ENCODE measurements around the gene NKIRAS1.

The NKIRAS1 gene

DNA sequence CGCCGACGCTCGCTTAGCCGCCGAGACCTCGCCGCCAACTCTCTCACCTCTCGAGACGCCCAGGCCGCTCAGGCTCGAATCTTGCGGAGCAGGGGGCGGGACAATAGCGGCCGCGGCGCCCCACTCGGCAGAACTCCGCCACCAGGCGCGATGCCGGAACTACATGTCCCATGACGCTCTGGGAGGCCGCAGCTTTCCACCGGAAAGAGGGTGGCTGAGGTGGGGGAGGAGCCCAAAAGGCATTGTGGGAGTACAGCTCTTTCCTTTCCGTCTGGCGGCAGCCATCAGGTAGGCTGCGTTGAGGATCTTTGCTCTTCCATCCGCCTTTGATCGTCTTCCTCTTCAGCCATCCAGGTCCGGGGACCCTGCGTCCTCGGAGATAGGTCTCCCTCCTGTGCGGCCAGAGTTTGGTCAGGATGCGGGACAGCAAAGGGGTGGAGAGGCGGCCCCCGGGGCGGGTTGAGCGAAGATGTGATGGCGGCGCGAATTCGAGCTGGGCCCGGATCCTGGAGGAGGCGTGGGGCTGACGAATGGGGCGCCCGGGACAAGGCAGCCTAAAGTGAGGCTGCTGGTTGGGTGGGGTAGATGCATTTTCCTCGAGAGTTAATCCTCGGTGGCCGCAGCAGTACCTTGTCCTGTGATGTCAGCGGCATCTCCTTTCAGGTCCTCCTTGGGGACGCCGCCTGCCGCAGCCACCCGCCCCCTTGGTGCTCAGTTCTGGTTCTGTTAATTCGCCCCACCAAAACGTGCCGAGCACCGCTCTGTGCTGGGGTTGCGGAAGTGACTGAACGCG lies at the start of gene NKIRAS1, which contains the start of gene RPL15:
NKIRAS1 (minus strand) TSS at position 105 of the 793 bp plus-strand sequence. CDS start 6,086 bp downstream, outside the sequence.
RPL15 (plus strand) TSS at position 247 of the 793 bp plus-strand sequence. CDS start 728 bp downstream, outside the sequence.
- peak within 1 kb of the TSS; percentile 90 for H3K4me3 ChIP-seq (ENCODE audit: low read depth, low read length)
- TF ChIP-seq, protein P1, sequence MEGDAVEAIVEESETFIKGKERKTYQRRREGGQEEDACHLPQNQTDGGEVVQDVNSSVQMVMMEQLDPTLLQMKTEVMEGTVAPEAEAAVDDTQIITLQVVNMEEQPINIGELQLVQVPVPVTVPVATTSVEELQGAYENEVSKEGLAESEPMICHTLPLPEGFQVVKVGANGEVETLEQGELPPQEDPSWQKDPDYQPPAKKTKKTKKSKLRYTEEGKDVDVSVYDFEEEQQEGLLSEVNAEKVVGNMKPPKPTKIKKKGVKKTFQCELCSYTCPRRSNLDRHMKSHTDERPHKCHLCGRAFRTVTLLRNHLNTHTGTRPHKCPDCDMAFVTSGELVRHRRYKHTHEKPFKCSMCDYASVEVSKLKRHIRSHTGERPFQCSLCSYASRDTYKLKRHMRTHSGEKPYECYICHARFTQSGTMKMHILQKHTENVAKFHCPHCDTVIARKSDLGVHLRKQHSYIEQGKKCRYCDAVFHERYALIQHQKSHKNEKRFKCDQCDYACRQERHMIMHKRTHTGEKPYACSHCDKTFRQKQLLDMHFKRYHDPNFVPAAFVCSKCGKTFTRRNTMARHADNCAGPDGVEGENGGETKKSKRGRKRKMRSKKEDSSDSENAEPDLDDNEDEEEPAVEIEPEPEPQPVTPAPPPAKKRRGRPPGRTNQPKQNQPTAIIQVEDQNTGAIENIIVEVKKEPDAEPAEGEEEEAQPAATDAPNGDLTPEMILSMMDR (IDR thresholded peaks at IDR 0.05; ENCODE audit: control insufficient read depth, extremely low read depth, insufficient read depth) = no peak
- DNase-seq (ENCODE audit: low read depth) = peak; percentile 90

DNA sequence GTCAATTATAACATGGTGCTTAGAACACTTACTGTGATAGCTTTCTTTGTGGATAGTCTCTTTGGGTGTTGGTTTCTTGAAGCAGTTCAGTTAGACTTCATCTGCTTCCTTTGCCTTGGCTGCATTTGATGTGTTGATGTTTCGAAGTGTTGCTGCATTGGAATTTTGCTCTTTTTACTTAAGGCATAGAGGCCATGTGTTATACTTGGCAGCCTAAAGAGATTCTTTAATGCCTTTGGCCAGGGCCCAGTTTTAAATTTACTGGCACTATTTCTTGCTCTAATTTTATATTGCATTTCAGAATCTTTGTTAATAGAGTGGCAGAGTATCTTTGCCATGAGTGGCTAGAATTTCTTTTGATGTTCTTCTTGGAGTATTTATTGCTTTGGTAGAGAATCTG lies 49.5 kb upstream of the NKIRAS1 start:
- H3K4me3 ChIP-seq (ENCODE audit: low read depth, low read length) = no peak overlapping the region
- TF ChIP-seq, protein P1 (IDR thresholded peaks at IDR 0.05; ENCODE audit: control insufficient read depth, extremely low read depth, insufficient read depth) = no peak
- no peak for DNase-seq (ENCODE audit: low read depth)

DNA sequence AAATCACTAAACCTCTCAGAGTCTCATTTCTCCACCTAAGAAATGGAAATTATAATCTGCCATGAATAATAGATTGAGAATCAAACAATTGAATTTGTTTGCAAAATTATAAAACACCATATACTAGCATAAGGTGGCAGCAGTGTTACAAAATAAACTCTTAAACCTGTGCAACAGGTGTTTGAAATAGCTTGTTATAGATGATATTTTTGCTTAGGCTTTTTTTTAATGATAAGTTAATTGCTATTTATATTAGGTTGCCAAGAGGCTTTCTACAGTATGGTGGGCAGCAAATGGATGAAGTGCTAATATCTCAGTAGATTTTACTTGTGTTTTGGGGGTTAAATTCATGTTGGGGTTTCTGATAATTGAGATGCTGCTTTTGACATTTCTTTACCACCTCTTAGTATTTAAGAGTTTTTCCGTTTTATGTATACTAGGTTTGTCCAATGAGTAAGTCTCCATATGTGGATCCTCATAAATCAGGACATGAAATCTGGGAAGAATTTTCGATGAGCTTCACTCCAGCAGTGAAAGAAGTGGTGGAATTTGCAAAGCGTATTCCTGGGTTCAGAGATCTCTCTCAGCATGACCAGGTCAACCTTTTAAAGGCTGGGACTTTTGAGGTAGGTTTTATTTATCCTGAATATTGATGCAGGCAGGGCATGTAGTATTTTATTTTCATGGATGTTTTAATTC lies 47.9 kb upstream of the NKIRAS1 start:
- H3K4me3 ChIP-seq (ENCODE audit: low read depth, low read length) = no peak overlapping the region
- no peak for DNase-seq (ENCODE audit: low read depth)
- TF ChIP-seq, protein P1 (IDR thresholded peaks at IDR 0.05; ENCODE audit: control insufficient read depth, extremely low read depth, insufficient read depth) = peak; percentile 38

DNA sequence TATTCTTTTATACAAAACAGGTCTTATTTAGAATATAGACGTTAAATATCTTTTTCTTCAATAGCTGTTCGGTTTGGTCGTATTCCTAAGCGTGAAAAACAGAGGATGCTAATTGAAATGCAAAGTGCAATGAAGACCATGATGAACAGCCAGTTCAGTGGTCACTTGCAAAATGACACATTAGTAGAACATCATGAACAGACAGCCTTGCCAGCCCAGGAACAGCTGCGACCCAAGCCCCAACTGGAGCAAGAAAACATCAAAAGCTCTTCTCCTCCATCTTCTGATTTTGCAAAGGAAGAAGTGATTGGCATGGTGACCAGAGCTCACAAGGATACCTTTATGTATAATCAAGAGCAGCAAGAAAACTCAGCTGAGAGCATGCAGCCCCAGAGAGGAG lies 45.1 kb upstream of the NKIRAS1 start:
- H3K4me3 ChIP-seq (ENCODE audit: low read depth, low read length) = no peak overlapping the region
- DNase-seq (ENCODE audit: low read depth) = no peak
- TF ChIP-seq, protein P1 (IDR thresholded peaks at IDR 0.05; ENCODE audit: control insufficient read depth, extremely low read depth, insufficient read depth) = no peak

DNA sequence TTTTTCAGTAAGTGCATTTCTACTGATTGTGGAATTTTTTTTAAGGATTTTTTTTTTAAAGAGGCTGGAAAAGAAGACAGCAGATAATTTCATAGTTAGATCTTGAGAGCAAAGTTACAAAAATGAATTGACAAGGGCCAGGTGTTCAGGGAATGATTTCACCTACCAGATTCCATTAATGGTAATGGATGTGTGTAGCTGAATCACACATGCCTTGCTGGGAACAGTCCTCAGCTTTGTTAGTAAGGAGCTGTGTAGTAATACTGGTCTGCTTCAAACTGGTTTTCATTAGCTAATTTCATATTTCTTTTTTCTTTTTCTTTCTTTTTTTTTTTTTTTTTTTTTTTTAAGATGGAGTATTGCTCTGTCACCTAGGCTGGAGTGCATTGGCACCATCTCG lies 44.3 kb upstream of the NKIRAS1 start:
- TF ChIP-seq, protein P1 (IDR thresholded peaks at IDR 0.05; ENCODE audit: control insufficient read depth, extremely low read depth, insufficient read depth) = no peak
- no peak for DNase-seq (ENCODE audit: low read depth)
- H3K4me3 ChIP-seq (ENCODE audit: low read depth, low read length) = no peak overlapping the region

DNA sequence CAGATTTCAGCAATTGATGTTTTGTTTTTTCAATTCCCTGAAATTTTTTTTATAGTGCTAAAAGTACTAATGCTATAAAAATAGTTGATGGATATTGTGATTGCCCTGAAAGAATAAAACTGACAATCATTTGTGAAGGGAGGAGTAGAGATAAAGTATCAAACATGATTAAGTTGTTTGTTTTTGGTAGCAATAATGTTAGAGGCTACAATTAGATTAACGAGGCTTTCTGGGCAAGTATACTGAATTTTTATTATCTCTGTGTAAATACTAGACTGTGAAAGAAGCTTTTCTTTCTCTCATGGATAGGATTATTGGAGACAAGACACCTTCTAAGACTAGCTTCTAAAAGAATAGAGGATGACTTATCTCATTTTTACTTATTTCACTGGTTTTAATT lies 43.9 kb upstream of the NKIRAS1 start:
- TF ChIP-seq, protein P1 (IDR thresholded peaks at IDR 0.05; ENCODE audit: control insufficient read depth, extremely low read depth, insufficient read depth) = no peak
- peak; percentile 86 for DNase-seq (ENCODE audit: low read depth)
- no peak overlapping the region for H3K4me3 ChIP-seq (ENCODE audit: low read depth, low read length)
